ENCODE measurements around the gene HTD2.
"Not testable (repeated sequence)": the region's sequence is repeated elsewhere in the genome, so short reads cannot be mapped to it uniquely, and the experiment has no call there.

Gene HTD2

GRCh38 chr3:58305882-58306711 lies at the start of gene HTD2, which contains the start of gene RPP14:
HTD2 (plus strand) TSS chr3:58306520; CDS start chr3:58317614, 11,094 bp downstream.
RPP14 (plus strand) TSS chr3:58306245; CDS start chr3:58310330, 4,085 bp downstream.
- DNase-seq, result peak; percentile 98

- DNase-seq, result no peak
Observed at GRCh38 chr3:58258392-58259055, 47.8 kb upstream of the HTD2 start.

GRCh38 chr3:58260261-58260731 lies 46.0 kb upstream of the HTD2 start:
- DNase-seq, result no peak

GRCh38 chr3:58260733-58261132 lies 45.6 kb upstream of the HTD2 start:
- DNase-seq, result no peak

GRCh38 chr3:58261954-58262666 lies 44.2 kb upstream of the HTD2 start:
- DNase-seq, result no peak

GRCh38 chr3:58266577-58266976 lies 39.7 kb upstream of the HTD2 start:
- no peak for DNase-seq

- not testable (repeated sequence) for DNase-seq
Observed at GRCh38 chr3:58267543-58267942, 38.8 kb upstream of the HTD2 start.

- DNase-seq, result no peak
Observed at GRCh38 chr3:58269356-58269755, 37.0 kb upstream of the HTD2 start.

- DNase-seq, result no peak
Observed at GRCh38 chr3:58270485-58270884, 35.8 kb upstream of the HTD2 start.

GRCh38 chr3:58271901-58272501 lies 34.3 kb upstream of the HTD2 start:
- no peak for DNase-seq

GRCh38 chr3:58272891-58273290 lies 33.4 kb upstream of the HTD2 start:
- no peak for DNase-seq

GRCh38 chr3:58273362-58273761 lies 33.0 kb upstream of the HTD2 start:
- DNase-seq, result not testable (repeated sequence)

GRCh38 chr3:58274027-58274614 lies 32.2 kb upstream of the HTD2 start:
- no peak for DNase-seq

- DNase-seq, result no peak
Observed at GRCh38 chr3:58281069-58281468, 25.3 kb upstream of the HTD2 start.

GRCh38 chr3:58285334-58285733 lies 21.0 kb upstream of the HTD2 start:
- no peak for DNase-seq

GRCh38 chr3:58287354-58287753 lies 19.0 kb upstream of the HTD2 start:
- no peak for DNase-seq

GRCh38 chr3:58288011-58288728 lies 18.1 kb upstream of the HTD2 start:
- no peak for DNase-seq

- not testable (repeated sequence) for DNase-seq
Observed at GRCh38 chr3:58288964-58289613, 17.2 kb upstream of the HTD2 start.

- DNase-seq, result not testable (repeated sequence)
Observed at GRCh38 chr3:58290446-58290845, 15.9 kb upstream of the HTD2 start.

- DNase-seq, result no peak
Observed at GRCh38 chr3:58291671-58292338, 14.5 kb upstream of the HTD2 start.

- no peak for DNase-seq
Observed at GRCh38 chr3:58292866-58293265, 13.5 kb upstream of the HTD2 start.

Measured in activated T-cell treated with anti-CD3 and anti-CD28 coated beads for 4 hours (primary cell).